ENCODE measurements around the gene KLHL36.

The KLHL36 gene

DNA sequence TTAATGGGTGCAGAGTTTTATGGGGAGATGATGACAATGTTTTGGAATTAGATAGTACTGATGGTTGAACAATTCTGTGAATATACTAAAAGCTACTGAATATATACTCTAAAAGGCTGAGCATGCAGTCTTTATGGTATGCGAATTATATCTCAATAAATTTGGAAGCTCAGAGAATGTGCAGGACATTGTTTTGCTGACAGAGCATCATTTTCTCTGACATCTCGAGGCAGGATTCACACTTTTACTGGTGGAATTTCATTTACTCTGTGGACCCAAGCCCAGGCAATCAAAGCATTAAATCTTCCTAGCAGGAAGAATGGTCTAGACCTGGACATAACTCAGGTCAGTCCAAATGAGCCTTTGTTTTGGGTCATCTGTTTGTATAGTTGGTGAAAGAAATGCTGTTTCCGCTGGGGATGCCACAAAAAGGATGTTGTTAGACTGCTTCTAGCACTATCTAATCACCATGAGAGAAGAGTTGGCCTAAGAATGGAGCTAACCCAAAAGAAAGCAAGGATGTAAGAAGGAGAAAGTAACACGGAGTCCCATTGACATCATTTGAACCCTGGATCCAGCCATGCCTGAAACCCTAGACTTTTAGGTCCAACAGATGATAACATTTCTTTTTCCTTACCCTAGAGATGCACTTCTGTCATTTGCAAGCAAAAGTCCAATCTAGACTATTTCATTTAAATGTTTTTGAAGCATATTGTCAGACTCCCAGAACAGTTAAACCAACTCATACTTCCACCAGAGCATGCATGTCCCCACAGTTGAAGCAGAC, 32.7 kb downstream of the KLHL36 start:
- Histone ChIP-seq H3K27me3 (no peaks in the 10 kb centered on the region), H3K4me3 (ENCODE audit: low read depth, low read length) (no peak overlapping the region), H3K9me3 (no peaks in the 10 kb centered on the region), H3K36me3 (no peaks in the 10 kb centered on the region), H3K4me1 (no peaks in the 10 kb centered on the region)
- no peak for DNase-seq
- TF ChIP-seq, protein P1, sequence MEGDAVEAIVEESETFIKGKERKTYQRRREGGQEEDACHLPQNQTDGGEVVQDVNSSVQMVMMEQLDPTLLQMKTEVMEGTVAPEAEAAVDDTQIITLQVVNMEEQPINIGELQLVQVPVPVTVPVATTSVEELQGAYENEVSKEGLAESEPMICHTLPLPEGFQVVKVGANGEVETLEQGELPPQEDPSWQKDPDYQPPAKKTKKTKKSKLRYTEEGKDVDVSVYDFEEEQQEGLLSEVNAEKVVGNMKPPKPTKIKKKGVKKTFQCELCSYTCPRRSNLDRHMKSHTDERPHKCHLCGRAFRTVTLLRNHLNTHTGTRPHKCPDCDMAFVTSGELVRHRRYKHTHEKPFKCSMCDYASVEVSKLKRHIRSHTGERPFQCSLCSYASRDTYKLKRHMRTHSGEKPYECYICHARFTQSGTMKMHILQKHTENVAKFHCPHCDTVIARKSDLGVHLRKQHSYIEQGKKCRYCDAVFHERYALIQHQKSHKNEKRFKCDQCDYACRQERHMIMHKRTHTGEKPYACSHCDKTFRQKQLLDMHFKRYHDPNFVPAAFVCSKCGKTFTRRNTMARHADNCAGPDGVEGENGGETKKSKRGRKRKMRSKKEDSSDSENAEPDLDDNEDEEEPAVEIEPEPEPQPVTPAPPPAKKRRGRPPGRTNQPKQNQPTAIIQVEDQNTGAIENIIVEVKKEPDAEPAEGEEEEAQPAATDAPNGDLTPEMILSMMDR (IDR thresholded peaks at IDR 0.05; ENCODE audit: low read depth, low read length): no peak

DNA sequence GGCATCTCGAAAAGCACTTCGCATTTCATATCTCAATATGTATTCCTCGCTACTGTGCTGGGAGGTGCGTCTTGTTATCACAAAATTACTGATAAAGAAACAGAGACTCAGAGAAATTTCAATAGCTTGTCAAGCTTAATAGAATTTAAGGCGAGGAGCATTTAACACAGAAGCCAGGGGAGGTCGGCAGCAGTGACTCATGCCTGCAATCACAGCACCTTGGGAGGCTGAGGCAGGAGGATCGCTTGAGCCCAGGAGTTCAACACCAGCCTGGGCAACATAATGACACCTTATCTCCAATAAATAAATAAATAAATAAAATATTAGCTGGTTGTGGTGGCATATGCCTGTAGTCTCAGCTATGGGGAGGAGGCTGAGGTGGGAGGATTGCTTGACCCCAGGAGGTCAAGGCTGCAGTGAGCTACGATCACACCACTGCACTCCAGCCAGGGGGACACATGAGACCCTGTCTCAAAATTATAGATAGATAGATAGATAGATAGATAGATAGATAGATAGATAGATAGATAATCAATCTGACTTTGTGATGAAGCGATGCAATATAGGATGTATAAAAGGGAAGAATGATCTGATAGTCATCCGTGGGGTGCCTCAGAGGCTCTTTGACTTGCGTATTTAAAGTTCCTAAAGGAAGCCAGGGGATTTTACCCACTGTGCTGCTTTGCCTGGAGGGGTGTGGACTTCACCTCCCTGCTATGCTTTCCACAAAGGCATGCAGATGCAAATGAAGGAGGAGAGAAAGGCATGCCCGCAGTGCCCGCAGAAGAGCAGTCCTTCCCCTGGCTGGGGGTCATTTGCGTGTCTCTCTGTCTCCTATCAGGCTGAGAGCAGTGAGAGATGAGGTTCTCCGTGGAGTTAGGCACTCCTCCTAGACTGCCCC, 35.6 kb downstream of the KLHL36 start:
- Histone ChIP-seq H3K4me1 (no peaks in the 10 kb centered on the region), H3K9me3 (peaks cover 3% of the 10 kb centered on the region; the same call in 1 of the 2 replicates), H3K27me3 (no peaks in the 10 kb centered on the region), H3K4me3 (ENCODE audit: low read depth, low read length) (no peak overlapping the region), H3K36me3 (no peaks in the 10 kb centered on the region)
- DNase-seq: no peak
- TF ChIP-seq, protein P1 (IDR thresholded peaks at IDR 0.05; ENCODE audit: low read depth, low read length): no peak

GRCh38 chr16:84684592-84684965, 36.3 kb downstream of the KLHL36 start:
- DNase-seq: no peak
- Histone ChIP-seq H3K4me1 (no peaks in the 10 kb centered on the region), H3K4me3 (ENCODE audit: low read depth, low read length) (no peak overlapping the region), H3K36me3 (no peaks in the 10 kb centered on the region), H3K27me3 (no peaks in the 10 kb centered on the region), H3K9me3 (peaks cover 3% of the 10 kb centered on the region; the same call in 1 of the 2 replicates)
- TF ChIP-seq, protein P1 (IDR thresholded peaks at IDR 0.05; ENCODE audit: low read depth, low read length): no peak

DNA sequence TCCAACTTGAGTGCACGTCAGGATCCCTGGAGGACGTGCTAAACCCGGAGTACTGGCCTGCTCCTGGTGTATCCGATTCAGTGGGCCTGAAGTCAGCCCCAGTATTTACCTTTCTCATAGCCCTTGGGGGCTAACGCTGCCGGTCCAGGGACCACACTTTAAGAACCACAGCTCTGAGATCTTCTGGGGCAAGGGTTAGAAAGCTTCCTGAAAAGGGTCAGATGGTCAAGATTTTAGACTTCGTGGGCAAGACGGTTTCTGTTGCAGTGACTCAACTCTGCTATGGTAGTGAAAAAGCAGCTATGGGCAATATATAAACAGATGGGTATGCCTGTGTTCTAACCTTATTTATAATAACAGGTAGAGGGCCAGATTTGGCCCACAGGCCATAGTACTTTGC, 36.9 kb downstream of the KLHL36 start:
- H3K9me3 ChIP-seq: peaks cover 3% of the 10 kb centered on the region; the same call in 1 of the 2 replicates
- no peak for DNase-seq
- TF ChIP-seq, protein P1 (IDR thresholded peaks at IDR 0.05; ENCODE audit: low read depth, low read length): no peak
- no peaks in the 10 kb centered on the region for H3K27me3 ChIP-seq
- no peaks in the 10 kb centered on the region for H3K4me1 ChIP-seq
- no peaks in the 10 kb centered on the region for H3K36me3 ChIP-seq
- H3K4me3 ChIP-seq (ENCODE audit: low read depth, low read length): no peak overlapping the region

- Histone ChIP-seq H3K4me1 (no peaks in the 10 kb centered on the region), H3K27me3 (no peaks in the 10 kb centered on the region), H3K9me3 (peaks cover 3% of the 10 kb centered on the region; the same call in 1 of the 2 replicates), H3K4me3 (ENCODE audit: low read depth, low read length) (no peak overlapping the region), H3K36me3 (no peaks in the 10 kb centered on the region)
- TF ChIP-seq, protein P1 (IDR thresholded peaks at IDR 0.05; ENCODE audit: low read depth, low read length): no peak
- DNase-seq: no peak
Measured at GRCh38 chr16:84686707-84687298, 38.5 kb downstream of the KLHL36 start.
